Temporal lobe (tissue), 2 donors: ENCODE data around the gene IP6K1. TPM values are rescaled to one million over a fixed set of nuclear protein-coding genes. Genes with fewer than 3 reads are reported as not detected.

Experiments used
- small RNA-seq: library from RNA; depleted of rRNA; stranded (forward); fragments of <200 nt; gene quantifications from one replicate; pipeline ENCODE3, GENCODE V24; 2014; ENCODE audit warnings: low replicate concordance
- total RNA-seq: library from RNA; depleted of rRNA; stranded (reverse); fragments of >200 nt; gene quantifications from one replicate; pipeline ENCODE4 v1.2.3, GENCODE V29; 2014

The IP6K1 gene
- total RNA-seq, 1 donor from 2014 or later: 62.9 TPM

Small RNA genes within 50 kb of the gene (small RNA-seq; reads per million reads assigned to genes)
- gene AMIGO3: not detected
- gene COX6CP14: not detected

Other genes starting within 250 kb of the IP6K1 start
- 14.3 TPM for gene BSN, start 232.1 kb downstream of the IP6K1 start, total RNA-seq
- 47.0 TPM for gene APEH, start 112.2 kb downstream of the IP6K1 start, total RNA-seq
- gene MST1, start 97.1 kb downstream of the IP6K1 start, total RNA-seq: 5.2 TPM
- 22.6 TPM for gene RNF123, start 97.0 kb downstream of the IP6K1 start, total RNA-seq
- gene AMIGO3, start 66.9 kb downstream of the IP6K1 start, total RNA-seq: 0.25 TPM
- gene GMPPB, start 62.6 kb downstream of the IP6K1 start, total RNA-seq: 5.7 TPM
- gene CDHR4, start 13.3 kb upstream of the IP6K1 start, total RNA-seq: under 0.01 TPM
- gene INKA1, start 16.7 kb upstream of the IP6K1 start, total RNA-seq: 6.4 TPM
- gene UBA7, start 27.4 kb upstream of the IP6K1 start, total RNA-seq: 3.0 TPM
- 1.7 TPM for gene TRAIP, start 70.0 kb upstream of the IP6K1 start, total RNA-seq
- gene CAMKV, start 83.4 kb upstream of the IP6K1 start, total RNA-seq: 189 TPM
- 0.49 TPM for gene MST1R, start 117.3 kb upstream of the IP6K1 start, total RNA-seq
- 9.1 TPM for gene MON1A, start 143.3 kb upstream of the IP6K1 start, total RNA-seq
- gene RBM6, start 153.6 kb upstream of the IP6K1 start, total RNA-seq: 73.8 TPM